Gastroesophageal sphincter (tissue), 3 donors: ENCODE data around the gene FAM50A.

Experiments used
- EP300 ChIP-seq: sonication (generic); formaldehyde crosslinking; IDR thresholded peaks from one replicate; pipeline ENCODE4 v1.6.1; 2017; ENCODE audit warnings: antibody characterized with exemption, mild to moderate bottlenecking
- TF ChIP-seq, protein P1 (sequence below), 4 experiments: fragments of 200-600 bp in 2 of 4; fragments of 450-650 bp in 2 of 4; sonication (generic) in 1 of 4; IDR thresholded peaks; one replicate each; pipeline ENCODE4 v1.5.1; 2017 to 2019; ENCODE audit warnings: antibody characterized with exemption in 4 of 4, mild to moderate bottlenecking in 2 of 4, moderate library complexity in 2 of 4

DNA sequence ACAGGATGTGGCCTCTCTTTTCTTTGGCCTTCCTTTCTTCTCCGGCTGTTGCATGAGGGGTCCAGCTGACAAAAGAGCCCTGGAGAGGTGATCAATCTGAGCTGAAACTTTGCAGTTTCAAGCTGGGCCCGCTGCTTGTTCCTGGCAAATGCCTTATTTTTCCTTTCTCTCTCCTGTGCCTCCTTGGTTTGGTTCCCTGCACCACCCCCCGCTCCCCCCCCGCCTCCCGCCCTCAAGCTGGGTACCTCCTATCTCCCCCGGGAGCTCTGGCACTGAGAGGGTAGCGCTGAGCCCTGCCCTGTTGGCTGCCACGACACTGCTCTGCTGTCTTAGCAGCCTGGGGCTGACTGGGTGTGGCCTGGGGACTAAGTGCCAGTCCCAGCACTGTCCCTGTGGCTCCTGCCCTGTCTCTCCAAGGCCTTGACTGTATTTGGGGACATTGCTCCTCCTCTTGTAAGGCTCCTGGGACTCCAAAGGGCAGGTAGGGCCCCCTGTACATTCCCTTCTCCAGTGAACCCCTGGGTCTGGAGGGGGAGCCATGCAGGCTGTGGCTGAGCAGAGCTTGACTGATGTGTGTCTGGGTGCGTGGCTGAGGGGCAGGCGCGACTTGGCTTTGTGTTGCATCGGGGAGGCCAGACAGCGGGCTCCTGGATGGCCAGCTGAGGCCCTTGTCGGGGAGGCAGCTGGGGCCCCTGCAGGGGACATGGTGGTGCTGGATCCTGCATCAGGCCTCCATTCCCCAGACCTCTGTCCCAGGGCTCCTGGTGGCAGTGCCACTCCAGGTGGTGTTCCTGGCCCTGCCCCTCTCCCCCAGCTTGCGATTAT, 15.2 kb downstream of the FAM50A start:
- TF ChIP-seq, protein P1, sequence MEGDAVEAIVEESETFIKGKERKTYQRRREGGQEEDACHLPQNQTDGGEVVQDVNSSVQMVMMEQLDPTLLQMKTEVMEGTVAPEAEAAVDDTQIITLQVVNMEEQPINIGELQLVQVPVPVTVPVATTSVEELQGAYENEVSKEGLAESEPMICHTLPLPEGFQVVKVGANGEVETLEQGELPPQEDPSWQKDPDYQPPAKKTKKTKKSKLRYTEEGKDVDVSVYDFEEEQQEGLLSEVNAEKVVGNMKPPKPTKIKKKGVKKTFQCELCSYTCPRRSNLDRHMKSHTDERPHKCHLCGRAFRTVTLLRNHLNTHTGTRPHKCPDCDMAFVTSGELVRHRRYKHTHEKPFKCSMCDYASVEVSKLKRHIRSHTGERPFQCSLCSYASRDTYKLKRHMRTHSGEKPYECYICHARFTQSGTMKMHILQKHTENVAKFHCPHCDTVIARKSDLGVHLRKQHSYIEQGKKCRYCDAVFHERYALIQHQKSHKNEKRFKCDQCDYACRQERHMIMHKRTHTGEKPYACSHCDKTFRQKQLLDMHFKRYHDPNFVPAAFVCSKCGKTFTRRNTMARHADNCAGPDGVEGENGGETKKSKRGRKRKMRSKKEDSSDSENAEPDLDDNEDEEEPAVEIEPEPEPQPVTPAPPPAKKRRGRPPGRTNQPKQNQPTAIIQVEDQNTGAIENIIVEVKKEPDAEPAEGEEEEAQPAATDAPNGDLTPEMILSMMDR (IDR thresholded peaks at IDR 0.05), result no peak
- TF ChIP-seq EP300, result no peak
